T-helper 22 cell (primary cell): ENCODE results near the gene GRIK4.

Experiments used
- DNase-seq: peaks from one replicate; pipeline ENCODE4 v3.0.0-alpha.2; 2020; ENCODE audit warnings: low read depth

The GRIK4 gene

GRCh38 chr11:120841074-120841473 lies 329.5 kb downstream of the GRIK4 start:
- DNase-seq = no peak

- DNase-seq = no peak
These were observed 330.6 kb downstream of the GRIK4 start for GRCh38 chr11:120842195-120842594.

GRCh38 chr11:120853435-120853834 lies 341.9 kb downstream of the GRIK4 start:
- no peak for DNase-seq

- DNase-seq = no peak
These were observed 343.4 kb downstream of the GRIK4 start for GRCh38 chr11:120854988-120855387.

GRCh38 chr11:120857508-120857907 lies 346.0 kb downstream of the GRIK4 start:
- no peak for DNase-seq

GRCh38 chr11:120858740-120859139 lies 347.2 kb downstream of the GRIK4 start:
- DNase-seq = no peak

- DNase-seq = no peak
These were observed 348.2 kb downstream of the GRIK4 start for GRCh38 chr11:120859552-120860295.

- no peak for DNase-seq
These were observed 351.8 kb downstream of the GRIK4 start for GRCh38 chr11:120863359-120863758.

GRCh38 chr11:120867024-120867423 lies 355.5 kb downstream of the GRIK4 start:
- DNase-seq = no peak

GRCh38 chr11:120867531-120867930 lies 356.0 kb downstream of the GRIK4 start:
- no peak for DNase-seq

- no peak for DNase-seq
These were observed 356.4 kb downstream of the GRIK4 start for GRCh38 chr11:120867988-120868387.

GRCh38 chr11:120869097-120869496 lies 357.5 kb downstream of the GRIK4 start:
- no peak for DNase-seq

- DNase-seq = no peak
These were observed 358.0 kb downstream of the GRIK4 start for GRCh38 chr11:120869516-120870011.

- no peak for DNase-seq
These were observed 359.6 kb downstream of the GRIK4 start for GRCh38 chr11:120871194-120871593.

GRCh38 chr11:120871924-120872323 lies 360.4 kb downstream of the GRIK4 start:
- DNase-seq = no peak

GRCh38 chr11:120873966-120874735 lies 362.6 kb downstream of the GRIK4 start:
- no peak for DNase-seq

GRCh38 chr11:120875986-120876385 lies 364.4 kb downstream of the GRIK4 start:
- DNase-seq = no peak

- no peak for DNase-seq
These were observed 366.3 kb downstream of the GRIK4 start for GRCh38 chr11:120877746-120878365.

- DNase-seq = no peak
These were observed 367.2 kb downstream of the GRIK4 start for GRCh38 chr11:120878781-120879180.

GRCh38 chr11:120880498-120881175 lies 369.1 kb downstream of the GRIK4 start:
- DNase-seq = no peak

- no peak for DNase-seq
These were observed 370.0 kb downstream of the GRIK4 start for GRCh38 chr11:120881596-120881995.

GRCh38 chr11:120882175-120882574 lies 370.6 kb downstream of the GRIK4 start:
- DNase-seq = no peak
